HEK293 (cell line): Measurements from ENCODE around the gene TMEM212.

Experiments
- CTCF ChIA-PET: fragments of 350-600 bp; formaldehyde crosslinking; extraction: SDS; loops from one replicate; lab custom pipeline; 2021; ENCODE audit warnings: antibody characterized with exemption; lab: Yijun Ruan, JAX
- POLR2A ChIA-PET: fragments of 300-600 bp; formaldehyde crosslinking; extraction: SDS; loops from one replicate; lab custom pipeline; 2020; ENCODE audit warnings: antibody characterized with exemption, inconsistent platforms; lab: Yijun Ruan, JAX
- H3K27ac ChIP-seq: fragments of 200-500 bp; sonication (Bioruptor generic); 2 replicates; pipeline ENCODE4 v1.5.1; 2014; ENCODE audit warnings: low read depth, low read length, control low read depth, inconsistent platforms; ENCODE audit errors: extremely low read depth
- H3K36me3 ChIP-seq, 2 experiments: fragments of 200-500 bp in 1 of 2; sonication (Bioruptor generic) in 1 of 2; 1 replicate in 1 of 2; 2 replicates in 1 of 2; pipeline ENCODE4 v1.5.1; 2014 to 2017; ENCODE audit warnings: inconsistent platforms in 2 of 2, low read length in 2 of 2; ENCODE audit not compliant: control insufficient read depth in 2 of 2, insufficient read depth in 1 of 2
- H3K4me1 ChIP-seq: fragments of 200-500 bp; sonication (Bioruptor generic); 2 replicates; pipeline ENCODE4 v1.5.1; 2014; ENCODE audit warnings: mild to moderate bottlenecking, low read length, inconsistent platforms; ENCODE audit not compliant: control insufficient read depth, insufficient read depth
- H3K4me3 ChIP-seq: 2 replicates; pipeline ENCODE4 v1.5.1; 2011; ENCODE audit warnings: low read depth, mild to moderate bottlenecking, control low read depth, low read length, moderate library complexity
- H3K9me3 ChIP-seq: fragments of 200-500 bp; sonication (Bioruptor generic); 2 replicates; pipeline ENCODE4 v1.5.1; 2014; ENCODE audit warnings: low read depth, low read length, inconsistent platforms; ENCODE audit not compliant: control insufficient read depth, insufficient read depth
- GLIS1 ChIP-seq: fragments of 450-650 bp; formaldehyde crosslinking; IDR thresholded peaks from 2 replicates; pipeline ENCODE4 v1.5.1; 2016; ENCODE audit warnings: missing biosample characterization, missing genetic modification characterization
- HOXD13 ChIP-seq: sonication (generic); formaldehyde crosslinking; IDR thresholded peaks from 2 replicates; pipeline ENCODE4 v1.8.0; 2022; ENCODE audit warnings: missing genetic modification reagents, borderline replicate concordance
- IKZF3 ChIP-seq: fragments of 450-650 bp; IDR thresholded peaks from 2 replicates; pipeline ENCODE4 v1.5.0; 2018; ENCODE audit warnings: missing biosample characterization, mild to moderate bottlenecking, missing genetic modification characterization, moderate library complexity
- INSM2 ChIP-seq: fragments of 450-650 bp; formaldehyde crosslinking; IDR thresholded peaks from 2 replicates; pipeline ENCODE4 v1.5.1; 2016; ENCODE audit warnings: missing biosample characterization, missing genetic modification characterization
- KLF1 ChIP-seq: fragments of 450-650 bp; formaldehyde crosslinking; IDR thresholded peaks from 2 replicates; pipeline ENCODE4 v1.5.1; 2016; ENCODE audit warnings: missing biosample characterization, missing genetic modification characterization
- KLF17 ChIP-seq: fragments of 450-650 bp; formaldehyde crosslinking; IDR thresholded peaks from 2 replicates; pipeline ENCODE4 v1.5.1; 2016; ENCODE audit warnings: missing biosample characterization, missing genetic modification characterization
- PRDM10 ChIP-seq: fragments of 450-650 bp; formaldehyde crosslinking; IDR thresholded peaks from 2 replicates; pipeline ENCODE4 v1.5.1; 2016; ENCODE audit warnings: missing biosample characterization, missing genetic modification characterization
- REPIN1 ChIP-seq: fragments of 450-650 bp; formaldehyde crosslinking; IDR thresholded peaks from 2 replicates; pipeline ENCODE4 v1.5.1; 2017; ENCODE audit warnings: missing biosample characterization, missing genetic modification characterization, low read depth
- YY2 ChIP-seq: fragments of 450-650 bp; formaldehyde crosslinking; IDR thresholded peaks from 2 replicates; pipeline ENCODE4 v1.5.1; 2016; ENCODE audit warnings: missing biosample characterization, missing genetic modification characterization
- ZBTB17 ChIP-seq: fragments of 450-650 bp; formaldehyde crosslinking; IDR thresholded peaks from 2 replicates; pipeline ENCODE4 v1.5.1; 2016; ENCODE audit warnings: missing biosample characterization, missing genetic modification characterization
- ZBTB20 ChIP-seq: fragments of 450-650 bp; formaldehyde crosslinking; IDR thresholded peaks from 2 replicates; pipeline ENCODE4 v1.5.1; 2016; ENCODE audit warnings: missing biosample characterization, missing genetic modification characterization
- ZEB2 ChIP-seq: fragments of 450-650 bp; formaldehyde crosslinking; IDR thresholded peaks from 2 replicates; pipeline ENCODE4 v1.5.1; 2016; ENCODE audit warnings: missing biosample characterization, missing genetic modification characterization
- ZNF121 ChIP-seq: fragments of 450-650 bp; formaldehyde crosslinking; IDR thresholded peaks from 2 replicates; pipeline ENCODE4 v1.5.1; 2016; ENCODE audit warnings: missing biosample characterization, missing genetic modification characterization
- ZNF155 ChIP-seq: fragments of 450-650 bp; formaldehyde crosslinking; IDR thresholded peaks from 2 replicates; pipeline ENCODE4 v1.5.1; 2016; ENCODE audit warnings: missing biosample characterization, missing genetic modification characterization
- ZNF214 ChIP-seq: fragments of 450-650 bp; formaldehyde crosslinking; IDR thresholded peaks from 2 replicates; pipeline ENCODE4 v1.5.1; 2017; ENCODE audit warnings: missing biosample characterization, mild to moderate bottlenecking, missing genetic modification characterization, borderline replicate concordance
- ZNF23 ChIP-seq: fragments of 450-650 bp; formaldehyde crosslinking; IDR thresholded peaks from 2 replicates; pipeline ENCODE4 v1.5.1; 2016; ENCODE audit warnings: missing biosample characterization, missing genetic modification characterization, borderline replicate concordance
- ZNF362 ChIP-seq: fragments of 450-650 bp; formaldehyde crosslinking; IDR thresholded peaks from 2 replicates; pipeline ENCODE4 v1.5.1; 2016; ENCODE audit warnings: missing biosample characterization, missing genetic modification characterization
- ZNF416 ChIP-seq: fragments of 450-650 bp; formaldehyde crosslinking; IDR thresholded peaks from 2 replicates; pipeline ENCODE4 v1.5.1; 2016; ENCODE audit warnings: missing biosample characterization, missing genetic modification characterization
- ZNF488 ChIP-seq: fragments of 450-650 bp; formaldehyde crosslinking; IDR thresholded peaks from 2 replicates; pipeline ENCODE4 v1.5.1; 2016; ENCODE audit warnings: missing biosample characterization, missing genetic modification characterization
- ZNF518A ChIP-seq: fragments of 450-650 bp; formaldehyde crosslinking; conservative IDR thresholded peaks from 2 replicates; pipeline ENCODE4 v1.5.1; 2016; ENCODE audit warnings: low read depth, missing biosample characterization, missing genetic modification characterization
- ZNF560 ChIP-seq: fragments of 450-650 bp; formaldehyde crosslinking; IDR thresholded peaks from 2 replicates; pipeline ENCODE4 v1.5.1; 2017; ENCODE audit warnings: missing biosample characterization, missing genetic modification characterization, borderline replicate concordance
- ZNF610 ChIP-seq: fragments of 450-650 bp; formaldehyde crosslinking; IDR thresholded peaks from 2 replicates; pipeline ENCODE4 v1.5.1; 2016; ENCODE audit warnings: missing biosample characterization, missing genetic modification characterization, borderline replicate concordance
- ZNF768 ChIP-seq: fragments of 450-650 bp; formaldehyde crosslinking; IDR thresholded peaks from 2 replicates; pipeline ENCODE4 v1.5.1; 2018; ENCODE audit warnings: missing biosample characterization, mild to moderate bottlenecking, missing genetic modification characterization
- ZSCAN16 ChIP-seq: fragments of 450-650 bp; formaldehyde crosslinking; IDR thresholded peaks from 2 replicates; pipeline ENCODE4 v1.5.1; 2016; ENCODE audit warnings: missing biosample characterization, missing genetic modification characterization

The TMEM212 gene

GRCh38 chr3:171881251-171881650 lies 38.1 kb downstream of the TMEM212 start (continued):
- no peak for TF ChIP-seq ZNF518A (tag by site-specific recombination)
- no peak for TF ChIP-seq ZNF362
- TF ChIP-seq KLF1 (tag by site-specific recombination) = no peak
- no peak for TF ChIP-seq INSM2
- no peak for TF ChIP-seq ZNF560 (tag by site-specific recombination)
- TF ChIP-seq PRDM10 (tag by site-specific recombination) = no peak
- TF ChIP-seq ZNF768 (tag by site-specific recombination) = no peak
- TF ChIP-seq ZSCAN16 = no peak
- no peak for TF ChIP-seq GLIS1 (tag by site-specific recombination)

- no peaks in the 10 kb centered on the region for H3K9me3 ChIP-seq
- no peak for TF ChIP-seq REPIN1
- TF ChIP-seq ZNF488 (tag by site-specific recombination) = no peak
- TF ChIP-seq ZNF121 (tag by site-specific recombination) = no peak
- no peak for TF ChIP-seq ZBTB20 (tag by site-specific recombination)
- no peak for TF ChIP-seq HOXD13 (CRISPR knock-in tag)
- no peak for TF ChIP-seq ZNF610 (tag by site-specific recombination)
- TF ChIP-seq ZBTB17 (tag by site-specific recombination) = no peak
- TF ChIP-seq ZNF23 (tag by site-specific recombination) = no peak
- no peak for TF ChIP-seq ZEB2 (tag by site-specific recombination)
- TF ChIP-seq KLF17 (tag by site-specific recombination) = no peak
- no peak for TF ChIP-seq IKZF3 (tag by site-specific recombination)
- no peak for TF ChIP-seq ZNF214 (tag by site-specific recombination)
- no peak for TF ChIP-seq ZNF416 (tag by site-specific recombination)
- no peak for TF ChIP-seq YY2 (tag by site-specific recombination)
- no peak for TF ChIP-seq ZNF155 (tag by site-specific recombination)
Measured at GRCh38 chr3:171883257-171883892, 40.2 kb downstream of the TMEM212 start.

More at GRCh38 chr3:171883257-171883892, 40.2 kb downstream of the TMEM212 start:
- no peak overlapping the region for H3K27ac ChIP-seq
- ChIA-PET CTCF (interaction anchor here (0.7 kb wide), 1 partner anchor 1712 kb away, joined by 3 read pairs; no protein-coding TSS in a partner anchor), POLR2A (no interaction called here)
- H3K4me3 ChIP-seq = no peak overlapping the region
- H3K4me1 ChIP-seq = no peaks in the 10 kb centered on the region; the same call in 1 of the 2 replicates
- no peaks in the 10 kb centered on the region for H3K36me3 ChIP-seq
